ENCODE results near the gene MAP3K14.
A peak's percentile ranks its signal among the peaks of the same experiment; 100 is the strongest.

Gene MAP3K14

GRCh38 chr17:45247429-45248131 is 69.2 kb downstream of the MAP3K14 start:
- Histone ChIP-seq H3K4me1 (peaks cover 4% of the 10 kb centered on the region; the same call in 1 of the 2 replicates), H3K36me3 (no peaks in the 10 kb centered on the region), H3K9me3 (no peaks in the 10 kb centered on the region), H3K4me3 (ENCODE audit: low read depth, low read length) (peak overlapping the region; percentile 74), H3K27me3 (no peaks in the 10 kb centered on the region)
- peak; percentile 94 for DNase-seq
- TF ChIP-seq CTCF (IDR thresholded peaks at IDR 0.05; ENCODE audit: low read depth, low read length), result no peak

- peak; percentile 67 for TF ChIP-seq CTCF (IDR thresholded peaks at IDR 0.05; ENCODE audit: low read depth, low read length)
- DNase-seq, result peak; percentile 76
- H3K4me3 ChIP-seq (ENCODE audit: low read depth, low read length), result peak overlapping the region; percentile 74
- no peaks in the 10 kb centered on the region for H3K9me3 ChIP-seq
- peaks cover 4% of the 10 kb centered on the region; the same call in 1 of the 2 replicates for H3K4me1 ChIP-seq
- H3K36me3 ChIP-seq, result no peaks in the 10 kb centered on the region
- H3K27me3 ChIP-seq, result no peaks in the 10 kb centered on the region
Observed at GRCh38 chr17:45246861-45247428, 69.9 kb downstream of the MAP3K14 start.

- no peaks in the 10 kb centered on the region for H3K36me3 ChIP-seq
- no peak for DNase-seq
- no peak for TF ChIP-seq CTCF (IDR thresholded peaks at IDR 0.05; ENCODE audit: low read depth, low read length)
- no peaks in the 10 kb centered on the region for H3K27me3 ChIP-seq
- H3K4me1 ChIP-seq, result peaks cover 4% of the 10 kb centered on the region; the same call in 1 of the 2 replicates
- no peaks in the 10 kb centered on the region for H3K9me3 ChIP-seq
- peak overlapping the region; percentile 74 for H3K4me3 ChIP-seq (ENCODE audit: low read depth, low read length)
Observed at GRCh38 chr17:45246338-45246737, 70.5 kb downstream of the MAP3K14 start.

GRCh38 chr17:45244725-45245656 is 71.8 kb downstream of the MAP3K14 start:
- Histone ChIP-seq H3K4me3 (ENCODE audit: low read depth, low read length) (no peak overlapping the region), H3K27me3 (no peaks in the 10 kb centered on the region), H3K4me1 (peaks cover 4% of the 10 kb centered on the region; the same call in 1 of the 2 replicates), H3K9me3 (no peaks in the 10 kb centered on the region), H3K36me3 (no peaks in the 10 kb centered on the region)
- no peak for TF ChIP-seq CTCF (IDR thresholded peaks at IDR 0.05; ENCODE audit: low read depth, low read length)
- no peak for DNase-seq

- H3K36me3 ChIP-seq, result no peaks in the 10 kb centered on the region
- no peak for TF ChIP-seq CTCF (IDR thresholded peaks at IDR 0.05; ENCODE audit: low read depth, low read length)
- H3K9me3 ChIP-seq, result no peaks in the 10 kb centered on the region
- H3K27me3 ChIP-seq, result no peaks in the 10 kb centered on the region
- H3K4me3 ChIP-seq (ENCODE audit: low read depth, low read length), result no peak overlapping the region
- peaks cover 4% of the 10 kb centered on the region; the same call in 1 of the 2 replicates for H3K4me1 ChIP-seq
- DNase-seq, result no peak
Observed at GRCh38 chr17:45243750-45244149, 73.1 kb downstream of the MAP3K14 start.

Measured in BE2C (cell line).